Breast epithelium (tissue), 3 donors: Measurements from ENCODE around the gene LYRM4.

Experiments
- CTCF ChIP-seq, 3 donors: fragments of 450-650 bp; IDR thresholded peaks; one replicate each; pipeline ENCODE4 v1.5.1; 2016 to 2017; ENCODE audit warnings: antibody characterized with exemption in 3 of 3, mild to moderate bottlenecking in 3 of 3, moderate library complexity in 3 of 3
- POLR2A ChIP-seq: fragments of 450-650 bp; IDR thresholded peaks from one replicate; pipeline ENCODE4 v1.6.1; 2016; ENCODE audit warnings: antibody characterized with exemption, mild to moderate bottlenecking, moderate library complexity

- no peak for TF ChIP-seq CTCF (IDR thresholded peaks at IDR 0.05)
- TF ChIP-seq POLR2A, result no peak
These were observed 13.5 kb downstream of the LYRM4 start for GRCh38 chr6:5247201-5247600.
